Activated CD4-positive, alpha-beta T cell treated with anti-CD3 and anti-CD28 coated beads, Interleukin-2, amount 50 U/mL, for 48 hours (primary cell): ENCODE results near the gene MUC6.

ENCODE experiments used
- DNase-seq, 2 experiments: peaks; one replicate each; pipeline ENCODE4 v3.0.0-alpha.2; 2020

Gene MUC6

GRCh38 chr11:1034001-1034400 lies 2.5 kb downstream of the MUC6 start:
- DNase-seq = no peak

GRCh38 chr11:1033016-1033798 lies 3.3 kb downstream of the MUC6 start:
- DNase-seq = no peak

- no peak for DNase-seq
Observed at GRCh38 chr11:1032310-1032891, 4.1 kb downstream of the MUC6 start.

- DNase-seq = no peak
Observed at GRCh38 chr11:1031121-1031899, 5.2 kb downstream of the MUC6 start.

GRCh38 chr11:1030556-1030955 lies 6.0 kb downstream of the MUC6 start:
- no peak for DNase-seq

GRCh38 chr11:1030086-1030485 lies 6.4 kb downstream of the MUC6 start:
- DNase-seq = no peak

GRCh38 chr11:1029654-1030053 lies 6.9 kb downstream of the MUC6 start:
- DNase-seq = no peak

GRCh38 chr11:1029051-1029450 lies 7.5 kb downstream of the MUC6 start:
- no peak for DNase-seq

- no peak for DNase-seq
Observed at GRCh38 chr11:1028616-1029015, 7.9 kb downstream of the MUC6 start.

GRCh38 chr11:1028291-1028540 lies 8.3 kb downstream of the MUC6 start:
- DNase-seq = no peak

GRCh38 chr11:1027483-1028290 lies 8.8 kb downstream of the MUC6 start:
- DNase-seq = no peak

GRCh38 chr11:1026641-1027482 lies 9.7 kb downstream of the MUC6 start:
- no peak for DNase-seq

GRCh38 chr11:1026163-1026450 lies 10.4 kb downstream of the MUC6 start:
- DNase-seq = no peak

- DNase-seq = no peak
Observed at GRCh38 chr11:1025410-1026162, 10.9 kb downstream of the MUC6 start.

GRCh38 chr11:1024597-1025409 lies 11.7 kb downstream of the MUC6 start:
- DNase-seq = no peak

- DNase-seq = no peak
Observed at GRCh38 chr11:1023811-1024596, 12.5 kb downstream of the MUC6 start.

- no peak for DNase-seq
Observed at GRCh38 chr11:1022908-1023810, 13.4 kb downstream of the MUC6 start.

GRCh38 chr11:1022411-1022810 lies 14.1 kb downstream of the MUC6 start:
- DNase-seq = no peak
